HepG2 (cell line): Measurements from ENCODE around the gene FGFR3. TPM values are rescaled to one million over a fixed set of nuclear protein-coding genes. Genes with fewer than 3 reads are reported as not detected.

ENCODE experiments used
- ATAC-seq: fragments of 200-7000 bp; cut with Tn5 transposase; 3 replicates; pipeline ENCODE4 v1.9.1; 2020; ENCODE audit warnings: mild to moderate bottlenecking, moderate library complexity
- BruUV-seq: library from RNA; stranded (reverse); fragments of 400-500 nt; replicated peaks from 2 replicates; lab custom pipeline; 2021; lab: Mats Ljungman, UMichigan
- CTCF ChIA-PET: fragments of 300-600 bp; formaldehyde crosslinking; extraction: SDS; loops from one replicate; lab custom pipeline; 2021; ENCODE audit warnings: low total read pairs, inconsistent platforms, low intra/inter-chr PET ratio; lab: Yijun Ruan, JAX
- POLR2A ChIA-PET: fragments of 350-600 bp; sonication (Branson Sonifier 250); formaldehyde crosslinking; loops from one replicate; lab custom pipeline; 2020; ENCODE audit warnings: antibody characterized with exemption, inconsistent platforms; lab: Yijun Ruan, JAX
- DNase-seq: peaks from one replicate; pipeline ENCODE4 v3.0.0-alpha.2; 2015; ENCODE audit warnings: low spot score
- FAIRE-seq: peaks from 3 replicates; lab custom pipeline; 2011; peaks lifted over from hg19 to GRCh38; lab: Jason Lieb, UNC
- H2AFZ ChIP-seq: one replicate; pipeline ENCODE4 v1.6.1; 2011; ENCODE audit warnings: low read length, inconsistent platforms
- H3K27ac ChIP-seq: fragments of 300-600 bp; 3 replicates; pipeline ENCODE4 v1.8.0; 2011; ENCODE audit warnings: mixed run types, mild to moderate bottlenecking, mixed read lengths, low read length, inconsistent platforms; ENCODE audit not compliant: insufficient read depth; ENCODE audit errors: extremely low read length
- H3K27me3 ChIP-seq, 2 experiments: fragments of 200-600 bp in 1 of 2; 2 replicates in 1 of 2; 3 replicates in 1 of 2; pipeline versions ENCODE4 v1.6.0 to v1.8.0; 2011; ENCODE audit warnings: low read length in 2 of 2, mild to moderate bottlenecking in 2 of 2, moderate library complexity in 2 of 2, inconsistent platforms in 1 of 2; ENCODE audit not compliant: insufficient read depth in 2 of 2, control insufficient read depth in 1 of 2
- H3K36me3 ChIP-seq, 2 experiments: fragments of 200-600 bp in 1 of 2; replicated peaks in 1 of 2; 2 replicates in 1 of 2; 3 replicates in 1 of 2; pipeline versions ENCODE4 v1.5.1 to v1.8.0; 2011; ENCODE audit warnings: low read length in 2 of 2, inconsistent platforms in 1 of 2; ENCODE audit not compliant: insufficient read depth in 2 of 2, control insufficient read depth in 1 of 2
- H3K4me1 ChIP-seq: 2 replicates; pipeline ENCODE4 v1.5.1; 2012; ENCODE audit warnings: low read length, inconsistent platforms; ENCODE audit not compliant: insufficient read depth
- H3K4me2 ChIP-seq: 2 replicates; pipeline ENCODE4 v1.6.0; 2011; ENCODE audit warnings: low read depth, low read length, inconsistent platforms
- H3K4me3 ChIP-seq, 3 experiments: fragments of 200-600 bp in 1 of 3; sonication (generic), shearing (Covaris generic) in 1 of 3; replicated peaks in 1 of 3; 2 replicates each; pipeline ENCODE4 v1.5.1; 2011 to 2016; ENCODE audit warnings: low read length in 3 of 3, inconsistent platforms in 2 of 3, low read depth in 2 of 3, mild to moderate bottlenecking in 2 of 3, control low read depth in 1 of 3, mixed read lengths in 1 of 3; ENCODE audit not compliant: insufficient read depth in 1 of 3
- H3K79me2 ChIP-seq: one replicate; pipeline ENCODE4 v1.6.1; 2011; ENCODE audit warnings: low read length, inconsistent platforms; ENCODE audit not compliant: insufficient read depth
- H3K9ac ChIP-seq: 2 replicates; pipeline ENCODE4 v1.6.0; 2011; ENCODE audit warnings: mild to moderate bottlenecking, low read depth, low read length, inconsistent platforms; ENCODE audit not compliant: insufficient read depth
- H3K9me3 ChIP-seq: 2 replicates; pipeline ENCODE4 v1.5.1; 2012; ENCODE audit warnings: mild to moderate bottlenecking, low read length
- H4K20me1 ChIP-seq: 2 replicates; pipeline ENCODE4 v1.6.0; 2011; ENCODE audit warnings: inconsistent platforms, mild to moderate bottlenecking, low read length, moderate library complexity; ENCODE audit not compliant: insufficient read depth
- AGO1 ChIP-seq: fragments of 200-400 bp; formaldehyde crosslinking; IDR thresholded peaks from 2 replicates; pipeline ENCODE4 v1.6.1; 2017; ENCODE audit warnings: mild to moderate bottlenecking, low read depth, low read length, moderate library complexity; ENCODE audit not compliant: poor library complexity, severe bottlenecking
- ARNT2 ChIP-seq: sonication (generic); formaldehyde crosslinking; IDR thresholded peaks from 2 replicates; pipeline ENCODE4 v1.8.0; 2022; ENCODE audit warnings: mild to moderate bottlenecking, low read depth, missing genetic modification reagents, moderate library complexity
- BORCS8-MEF2B ChIP-seq: sonication (generic); formaldehyde crosslinking; IDR thresholded peaks from 2 replicates; pipeline ENCODE4 v1.8.0; 2022; ENCODE audit warnings: mild to moderate bottlenecking, missing genetic modification reagents
- GATA4 ChIP-seq: sonication (generic); IDR thresholded peaks from 2 replicates; pipeline ENCODE4 v1.6.1; 2016; ENCODE audit warnings: antibody characterized with exemption, low read depth, borderline replicate concordance
- NFATC3 ChIP-seq: sonication (generic); formaldehyde crosslinking; IDR thresholded peaks from 2 replicates; pipeline ENCODE4 v1.5.1; 2020; ENCODE audit warnings: mild to moderate bottlenecking, missing genetic modification reagents
- SRSF9 ChIP-seq: fragments of 200-400 bp; formaldehyde crosslinking; IDR thresholded peaks from 2 replicates; pipeline ENCODE4 v1.6.1; 2018; ENCODE audit warnings: borderline replicate concordance, mild to moderate bottlenecking, low read depth, low read length; ENCODE audit not compliant: insufficient read depth, poor library complexity, severe bottlenecking
- TOPORS ChIP-seq: sonication (generic); formaldehyde crosslinking; IDR thresholded peaks from 2 replicates; pipeline ENCODE4 v1.8.0; 2023; ENCODE audit warnings: mild to moderate bottlenecking, missing genetic modification reagents
- WGBS: methylation state at CpG from one replicate; pipeline ENCODE4 v1.1.6; 2017; ENCODE audit warnings: low lambda C conversion rate; 5-methylcytosine and 5-hydroxymethylcytosine counted together
- in situ Hi-C: cut with HindIII; loops from 2 replicates; pipeline ENCODE4 v1.10.0; 2017; ENCODE audit warnings: low pct_unique_long_range_greater_than_20kb; ENCODE audit not compliant: extremely low pct_ligation_motif_present
- intact Hi-C: fragments of 100-400 bp; cut with micrococcal nuclease; formaldehyde crosslinking; loops from one replicate; pipeline ENCODE4 v1.10.0; 2022; ENCODE audit not compliant: unreplicated experiment
- polyA plus RNA-seq, 8 experiments: library from polyadenylated mRNA; depleted of rRNA in 3 of 8; stranded (reverse) in 7 of 8; unstranded in 1 of 8; fragments of >200 nt; fragmentation: Illumina TruSeq in 4 of 8; extraction: Trizol in 4 of 8; gene quantifications; 2 replicates each; pipeline versions ENCODE4 v1.2.1 to v1.2.3, GENCODE V29; 2011 to 2016; ENCODE audit warnings: low read depth in 4 of 8, missing spikeins in 1 of 8, mixed read lengths in 1 of 8; ENCODE audit not compliant: insufficient read depth in 1 of 8
- total RNA-seq, 5 experiments: library from RNA; depleted of rRNA; stranded (reverse); fragments of >200 nt; fragmentation: Illumina TruSeq; extraction: Trizol; gene quantifications; 2 replicates each; pipeline ENCODE4 v1.2.3, GENCODE V29; 2016; ENCODE audit warnings: low read depth in 1 of 5
- TF ChIP-seq, protein P1 (sequence below): sonication (generic); formaldehyde crosslinking; IDR thresholded peaks from 2 replicates; pipeline ENCODE4 v1.5.0; 2020; ENCODE audit warnings: missing genetic modification reagents

FGFR3 gene
- total and polyA plus RNA-seq, 2 of the 13 experiments (the other 11 are each of a cell fraction or from before 2014, with no cell fraction given): 103 to 109 TPM

DNA sequence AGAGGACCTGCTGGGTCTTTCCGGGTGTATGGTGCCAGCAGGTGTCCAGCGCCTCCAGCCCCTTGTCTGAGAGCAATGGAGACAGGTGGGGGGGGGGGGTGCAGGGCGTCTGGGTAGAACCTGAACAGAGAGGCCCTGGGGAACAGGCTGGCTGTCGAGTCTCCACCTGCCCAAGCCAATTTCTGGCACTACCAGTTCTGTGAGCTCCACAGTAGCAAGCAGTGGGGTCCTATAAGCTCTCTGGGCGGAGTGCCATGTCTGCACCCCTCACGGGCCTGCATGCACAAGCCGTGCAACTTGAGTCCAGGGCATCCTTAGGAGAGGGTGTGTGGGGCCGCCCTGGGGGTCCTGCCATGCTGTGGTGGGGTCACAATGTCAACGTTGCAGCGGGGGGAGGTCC is 10.1 kb upstream of the FGFR3 start:
- H3K4me3 ChIP-seq: no peak overlapping the region
- in situ Hi-C loops (no loop called here), intact Hi-C loops (loop anchor here (2.0 kb wide), 1 partner anchor 16 kb away; no protein-coding TSS in a partner anchor)
- no peaks in the 10 kb centered on the region for H4K20me1 ChIP-seq
- H3K36me3 ChIP-seq: no peaks in the 10 kb centered on the region
- no peak overlapping the region for H3K27ac ChIP-seq
- WGBS: 92% methylated on average over 4 of the region's 10 CpGs
- POLR2A ChIA-PET: interaction anchor here (28.6 to 34.3 kb wide), 2 partner anchors 6 to 13 kb away, joined by 1258 read pairs; partner anchors contain the start of gene FGFR3
- no peaks in the 10 kb centered on the region for H3K79me2 ChIP-seq
- TF ChIP-seq NFATC3 (CRISPR knock-in tag) (no peak), GATA4 (no peak), AGO1 (no peak)
- FAIRE-seq (no peak), DNase-seq (no peak), ATAC-seq (no peak)
- CTCF ChIA-PET: interaction anchor here (1.3 kb wide), 1 partner anchor 27 kb away, joined by 4 read pairs; no protein-coding TSS in a partner anchor
- H3K4me2 ChIP-seq: no peak overlapping the region
- BruUV-seq: no TSS peak
- H3K9ac ChIP-seq: no peak overlapping the region
- H3K9me3 ChIP-seq: no peaks in the 10 kb centered on the region
- H3K4me1 ChIP-seq: peaks cover 96% of the 10 kb centered on the region
- no peaks in the 10 kb centered on the region for H3K27me3 ChIP-seq
- H2AFZ ChIP-seq: no peak overlapping the region

DNA sequence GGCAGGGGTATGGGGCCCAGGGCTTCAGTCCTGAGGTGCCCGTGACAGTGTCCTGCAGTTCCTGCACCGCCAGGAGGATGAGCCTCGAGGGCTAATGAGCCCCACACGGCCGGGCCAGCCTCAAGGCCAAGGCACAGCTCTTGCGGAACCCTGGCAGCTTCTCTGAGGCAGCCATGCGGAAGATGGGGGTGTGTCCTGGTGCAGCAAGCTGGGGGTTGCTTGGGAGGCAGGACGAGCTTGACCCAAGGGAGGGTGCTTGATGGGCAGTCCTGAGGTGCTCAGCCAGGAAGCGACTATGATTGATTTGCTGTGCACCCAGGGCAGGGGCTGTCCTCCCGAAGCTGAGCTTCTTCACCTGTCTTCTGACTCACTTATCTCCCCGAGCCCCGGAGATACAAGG is 9.1 kb upstream of the FGFR3 start:
- no peaks in the 10 kb centered on the region for H4K20me1 ChIP-seq
- POLR2A ChIA-PET: interaction anchor here (2.3 to 34.3 kb wide), 4 partner anchors 5 to 37 kb away, joined by 18 to 1258 read pairs (median 638); partner anchors contain the start of gene FGFR3
- DNase-seq (no peak), FAIRE-seq (no peak)
- H3K4me2 ChIP-seq: peak overlapping the region; percentile 89
- intact Hi-C loops (loop anchor here (2.0 kb wide), 1 partner anchor 17 kb away; no protein-coding TSS in a partner anchor), in situ Hi-C loops (no loop called here)
- no TSS peak for BruUV-seq
- peaks cover 96% of the 10 kb centered on the region for H3K4me1 ChIP-seq
- WGBS: 16% methylated on average over 5 of the region's 12 CpGs
- H3K9me3 ChIP-seq: no peaks in the 10 kb centered on the region
- CTCF ChIA-PET: no interaction called here
- no peak overlapping the region for H2AFZ ChIP-seq
- peak overlapping the region in 1 of 3 experiments; percentile 62; a peak in 1 of 6 replicates for H3K4me3 ChIP-seq
- H3K79me2 ChIP-seq: no peaks in the 10 kb centered on the region
- TF ChIP-seq ARNT2 (0 out of 2 replicates have a peak, but pooled peaks have one; percentile 11), SRSF9 (no peak), TOPORS (CRISPR knock-in tag) (0 out of 2 replicates have a peak, but pooled peaks have one; percentile 22), BORCS8-MEF2B (CRISPR knock-in tag) (peak; percentile 15; the same call in 1 of the 2 replicates)
- TF ChIP-seq, protein P1, sequence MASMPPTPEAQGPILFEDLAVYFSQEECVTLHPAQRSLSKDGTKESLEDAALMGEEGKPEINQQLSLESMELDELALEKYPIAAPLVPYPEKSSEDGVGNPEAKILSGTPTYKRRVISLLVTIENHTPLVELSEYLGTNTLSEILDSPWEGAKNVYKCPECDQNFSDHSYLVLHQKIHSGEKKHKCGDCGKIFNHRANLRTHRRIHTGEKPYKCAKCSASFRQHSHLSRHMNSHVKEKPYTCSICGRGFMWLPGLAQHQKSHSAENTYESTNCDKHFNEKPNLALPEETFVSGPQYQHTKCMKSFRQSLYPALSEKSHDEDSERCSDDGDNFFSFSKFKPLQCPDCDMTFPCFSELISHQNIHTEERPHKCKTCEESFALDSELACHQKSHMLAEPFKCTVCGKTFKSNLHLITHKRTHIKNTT (CRISPR knock-in tag): no peak
- TF ChIP-seq, all 625 proteins: peak for 3
- no peak for ATAC-seq
- Histone ChIP-seq H3K36me3 (no peaks in the 10 kb centered on the region), H3K9ac (peak overlapping the region; percentile 55; the same call in 1 of the 2 replicates), H3K27ac (no peak overlapping the region), H3K27me3 (no peaks in the 10 kb centered on the region)
